Breast epithelium (tissue), 4 donors: Measurements from ENCODE around the gene MIEN1. TPM values are rescaled to one million over a fixed set of nuclear protein-coding genes. Genes with fewer than 3 reads are reported as not detected.

Experiments
- DNase-seq, 2 donors: peaks; one replicate each; pipeline ENCODE4 v3.0.0-alpha.2; 2019; ENCODE audit warnings: low spot score in 2 of 2
- H3K27ac ChIP-seq, 2 donors: fragments of 200-600 bp; sonication (generic) in 1 of 2; one replicate each; pipeline ENCODE4 v1.5.1; 2016 to 2019; ENCODE audit warnings: mild to moderate bottlenecking in 1 of 2
- H3K27me3 ChIP-seq, 2 donors: fragments of 200-600 bp; sonication (generic) in 1 of 2; one replicate each; pipeline versions ENCODE4 v1.5.1 to v1.6.0; 2017 to 2019; ENCODE audit warnings: control low read depth in 1 of 2, mild to moderate bottlenecking in 1 of 2
- H3K36me3 ChIP-seq: fragments of 200-600 bp; one replicate; pipeline ENCODE4 v1.5.1; 2019
- H3K4me1 ChIP-seq, 2 donors: fragments of 200-600 bp; sonication (generic); one replicate each; pipeline ENCODE4 v1.5.1; 2016 to 2019; ENCODE audit warnings: control low read depth in 1 of 2
- H3K4me3 ChIP-seq, 3 donors: fragments of 200-600 bp; sonication (generic); 1 replicate in 2 of 3; 2 replicates in 1 of 3; pipeline ENCODE4 v1.5.1; 2016 to 2019; ENCODE audit warnings: mild to moderate bottlenecking in 3 of 3, moderate library complexity in 2 of 3
- H3K9me3 ChIP-seq, 2 donors: fragments of 200-600 bp; sonication (generic) in 1 of 2; one replicate each; pipeline ENCODE4 v1.5.1; 2016 to 2019; ENCODE audit warnings: control low read depth in 1 of 2
- POLR2A ChIP-seq: fragments of 450-650 bp; IDR thresholded peaks from one replicate; pipeline ENCODE4 v1.6.1; 2016; ENCODE audit warnings: antibody characterized with exemption, mild to moderate bottlenecking, moderate library complexity
- POLR2AphosphoS5 ChIP-seq, 3 donors: sonication (generic); formaldehyde crosslinking; IDR thresholded peaks; one replicate each; pipeline ENCODE4 v1.6.1; 2017; ENCODE audit warnings: antibody characterized with exemption in 3 of 3
- intact Hi-C: fragments of 100-400 bp; cut with DNase I; formaldehyde crosslinking; loops from one replicate; pipeline ENCODE4 v1.15.1; 2023; ENCODE audit warnings: low total_unique reads
- total RNA-seq, 3 donors: library from RNA; depleted of rRNA; stranded (reverse); fragments of >200 nt; gene quantifications; one replicate each; pipeline ENCODE4 v1.1.0, GENCODE V29; 2016
- TF ChIP-seq, protein P1 (sequence below), 3 donors: fragments of 450-650 bp; IDR thresholded peaks; one replicate each; pipeline ENCODE4 v1.5.1; 2016 to 2017; ENCODE audit warnings: antibody characterized with exemption in 3 of 3, mild to moderate bottlenecking in 3 of 3, moderate library complexity in 3 of 3

Gene MIEN1
- total RNA-seq, 3 donors from 2014 or later = 50.7 to 68.2 (median 61.6) TPM

GRCh38 chr17:39759204-39759603 lies 28.9 kb upstream of the MIEN1 start:
- DNase-seq = no peak
- Histone ChIP-seq H3K4me3 (no peak overlapping the region), H3K27me3 (no peaks in the 10 kb centered on the region), H3K4me1 (no peaks in the 10 kb centered on the region), H3K36me3 (no peaks in the 10 kb centered on the region), H3K9me3 (no peaks in the 10 kb centered on the region), H3K27ac (no peak overlapping the region)
- intact Hi-C loops = loop anchor here (10.0 kb wide), 1 partner anchor 134 kb away; the partner anchor contains the start of gene PPP1R1B
- TF ChIP-seq POLR2A (no peak), POLR2AphosphoS5 (IDR thresholded peaks at IDR 0.05) (no peak)
- TF ChIP-seq, protein P1, sequence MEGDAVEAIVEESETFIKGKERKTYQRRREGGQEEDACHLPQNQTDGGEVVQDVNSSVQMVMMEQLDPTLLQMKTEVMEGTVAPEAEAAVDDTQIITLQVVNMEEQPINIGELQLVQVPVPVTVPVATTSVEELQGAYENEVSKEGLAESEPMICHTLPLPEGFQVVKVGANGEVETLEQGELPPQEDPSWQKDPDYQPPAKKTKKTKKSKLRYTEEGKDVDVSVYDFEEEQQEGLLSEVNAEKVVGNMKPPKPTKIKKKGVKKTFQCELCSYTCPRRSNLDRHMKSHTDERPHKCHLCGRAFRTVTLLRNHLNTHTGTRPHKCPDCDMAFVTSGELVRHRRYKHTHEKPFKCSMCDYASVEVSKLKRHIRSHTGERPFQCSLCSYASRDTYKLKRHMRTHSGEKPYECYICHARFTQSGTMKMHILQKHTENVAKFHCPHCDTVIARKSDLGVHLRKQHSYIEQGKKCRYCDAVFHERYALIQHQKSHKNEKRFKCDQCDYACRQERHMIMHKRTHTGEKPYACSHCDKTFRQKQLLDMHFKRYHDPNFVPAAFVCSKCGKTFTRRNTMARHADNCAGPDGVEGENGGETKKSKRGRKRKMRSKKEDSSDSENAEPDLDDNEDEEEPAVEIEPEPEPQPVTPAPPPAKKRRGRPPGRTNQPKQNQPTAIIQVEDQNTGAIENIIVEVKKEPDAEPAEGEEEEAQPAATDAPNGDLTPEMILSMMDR (IDR thresholded peaks at IDR 0.05) = no peak

- TF ChIP-seq POLR2AphosphoS5 (IDR thresholded peaks at IDR 0.05) (no peak), POLR2A (no peak)
- TF ChIP-seq, protein P1 (IDR thresholded peaks at IDR 0.05) = no peak
- no peak overlapping the region for H3K4me3 ChIP-seq
- no peaks in the 10 kb centered on the region for H3K36me3 ChIP-seq
- intact Hi-C loops = loop anchor here (10.0 kb wide), 1 partner anchor 133 kb away; the partner anchor contains the start of gene PPP1R1B
- DNase-seq = no peak
- peaks cover 0 to 8% of the 10 kb centered on the region in 2 donors for H3K4me1 ChIP-seq
- H3K27ac ChIP-seq = no peak overlapping the region
- H3K9me3 ChIP-seq = no peaks in the 10 kb centered on the region
- H3K27me3 ChIP-seq = no peaks in the 10 kb centered on the region
These were observed 27.9 kb upstream of the MIEN1 start for GRCh38 chr17:39757931-39758873.

DNA sequence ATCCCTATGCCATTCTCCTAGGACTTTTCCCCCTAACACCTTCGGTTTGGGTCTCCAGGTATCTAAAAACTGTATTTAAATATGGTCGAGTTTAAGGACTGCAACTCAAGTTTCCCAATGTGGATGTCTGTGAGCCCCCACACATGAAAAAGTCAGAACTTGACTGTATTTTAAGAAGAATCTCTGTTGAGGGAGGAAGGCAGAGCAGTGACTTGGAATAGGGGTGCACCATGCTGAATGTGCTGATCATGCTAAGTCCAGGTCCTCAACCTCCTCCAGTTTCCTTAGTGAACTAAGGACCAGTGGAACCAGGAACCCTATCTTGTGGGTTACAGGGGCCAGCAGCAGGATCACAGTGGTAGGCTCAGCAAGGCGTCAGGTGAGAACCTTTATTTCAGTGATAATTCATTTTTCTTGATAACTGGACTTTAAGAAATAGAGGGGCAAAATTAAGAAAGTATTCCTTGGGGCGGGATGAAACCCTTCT lies 26.9 kb upstream of the MIEN1 start:
- TF ChIP-seq, protein P1 (IDR thresholded peaks at IDR 0.05) = no peak
- TF ChIP-seq POLR2A (no peak), POLR2AphosphoS5 (IDR thresholded peaks at IDR 0.05) (no peak)
- Histone ChIP-seq H3K4me1 (peaks cover 0 to 9% of the 10 kb centered on the region in 2 donors), H3K36me3 (no peaks in the 10 kb centered on the region), H3K27ac (no peak overlapping the region), H3K4me3 (no peak overlapping the region), H3K27me3 (no peaks in the 10 kb centered on the region), H3K9me3 (no peaks in the 10 kb centered on the region)
- intact Hi-C loops = loop anchor here (10.0 kb wide), 1 partner anchor 132 kb away; the partner anchor contains the start of gene PPP1R1B
- DNase-seq = no peak

GRCh38 chr17:39756380-39757079 lies 26.2 kb upstream of the MIEN1 start:
- no peak overlapping the region for H3K4me3 ChIP-seq
- H3K27ac ChIP-seq = no peak overlapping the region
- H3K27me3 ChIP-seq = no peaks in the 10 kb centered on the region
- no peaks in the 10 kb centered on the region for H3K36me3 ChIP-seq
- H3K4me1 ChIP-seq = peaks cover 0 to 9% of the 10 kb centered on the region in 2 donors
- H3K9me3 ChIP-seq = no peaks in the 10 kb centered on the region
- intact Hi-C loops = loop anchor here (10.0 kb wide), 1 partner anchor 132 kb away; the partner anchor contains the start of gene PPP1R1B
- DNase-seq = no peak
- TF ChIP-seq POLR2A (no peak), POLR2AphosphoS5 (IDR thresholded peaks at IDR 0.05) (no peak)
- TF ChIP-seq, protein P1 (IDR thresholded peaks at IDR 0.05) = no peak
